Middle frontal gyrus (tissue), 1 donor: ENCODE data around the gene ACKR2.
A peak's percentile ranks its signal among the peaks of the same experiment; 100 is the strongest.

Experiments
- DNase-seq: peaks from one replicate; pipeline ENCODE4 v3.0.0-alpha.2; 2015; ENCODE audit warnings: low spot score; ENCODE audit errors: extremely low spot score

Gene ACKR2, protein sequence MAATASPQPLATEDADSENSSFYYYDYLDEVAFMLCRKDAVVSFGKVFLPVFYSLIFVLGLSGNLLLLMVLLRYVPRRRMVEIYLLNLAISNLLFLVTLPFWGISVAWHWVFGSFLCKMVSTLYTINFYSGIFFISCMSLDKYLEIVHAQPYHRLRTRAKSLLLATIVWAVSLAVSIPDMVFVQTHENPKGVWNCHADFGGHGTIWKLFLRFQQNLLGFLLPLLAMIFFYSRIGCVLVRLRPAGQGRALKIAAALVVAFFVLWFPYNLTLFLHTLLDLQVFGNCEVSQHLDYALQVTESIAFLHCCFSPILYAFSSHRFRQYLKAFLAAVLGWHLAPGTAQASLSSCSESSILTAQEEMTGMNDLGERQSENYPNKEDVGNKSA

DNA sequence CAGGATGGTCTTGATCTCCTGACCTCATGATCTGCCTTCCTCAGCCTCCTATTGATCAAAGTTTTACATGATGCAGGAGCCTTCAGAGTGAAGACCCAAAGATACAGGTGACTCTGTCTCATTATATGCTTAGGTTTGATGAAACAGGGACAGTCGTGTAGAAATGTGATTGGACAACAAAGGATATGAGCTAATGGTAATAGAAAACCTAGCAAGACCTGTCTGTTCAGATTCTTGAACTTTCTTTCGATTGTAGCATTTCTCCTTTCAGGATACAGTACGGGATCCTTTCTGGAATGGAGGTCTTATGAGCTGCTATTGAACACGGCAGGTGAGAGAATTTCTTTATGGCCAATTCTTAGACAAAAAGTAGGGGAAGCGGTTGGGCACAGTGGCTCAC lies at the start of gene ACKR2:
TSS of gene ACKR2 (plus strand) at position 244 of the 400 bp plus-strand sequence. CDS start 55,058 bp downstream, outside the sequence.
- no peak for DNase-seq

DNA sequence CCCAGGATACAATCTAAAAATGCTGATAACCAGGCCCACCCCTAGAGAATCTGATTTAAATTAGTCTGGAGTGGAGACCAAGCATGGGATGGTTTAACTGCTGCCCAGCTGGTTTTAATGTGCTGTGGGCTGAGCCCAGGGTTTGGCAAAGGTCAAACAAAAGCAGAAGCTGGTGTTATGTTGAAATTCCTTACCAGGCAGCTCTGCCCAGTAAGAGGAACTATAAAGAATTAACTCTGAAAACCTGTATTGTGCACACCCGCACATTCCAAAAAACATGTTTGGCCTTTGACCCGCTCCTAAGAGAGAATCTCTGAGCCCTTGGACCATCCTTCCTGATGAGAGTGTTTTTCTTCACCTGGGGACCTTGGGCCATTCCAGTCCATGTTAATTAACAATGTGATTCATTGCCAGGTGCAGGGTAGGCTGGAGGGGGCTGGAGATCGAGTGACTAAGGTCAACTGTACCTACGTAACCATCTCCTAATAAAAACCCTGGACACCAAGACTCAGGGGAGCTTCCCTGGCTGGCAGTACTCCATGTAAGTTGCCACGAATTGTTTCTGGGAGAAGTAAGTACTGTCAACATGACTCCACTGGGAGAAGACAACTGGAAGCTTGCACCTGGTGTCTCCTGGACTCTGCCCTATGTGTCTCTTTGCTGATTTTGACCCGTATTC lies 47.1 kb upstream of the ACKR2 start:
- DNase-seq = no peak

DNA sequence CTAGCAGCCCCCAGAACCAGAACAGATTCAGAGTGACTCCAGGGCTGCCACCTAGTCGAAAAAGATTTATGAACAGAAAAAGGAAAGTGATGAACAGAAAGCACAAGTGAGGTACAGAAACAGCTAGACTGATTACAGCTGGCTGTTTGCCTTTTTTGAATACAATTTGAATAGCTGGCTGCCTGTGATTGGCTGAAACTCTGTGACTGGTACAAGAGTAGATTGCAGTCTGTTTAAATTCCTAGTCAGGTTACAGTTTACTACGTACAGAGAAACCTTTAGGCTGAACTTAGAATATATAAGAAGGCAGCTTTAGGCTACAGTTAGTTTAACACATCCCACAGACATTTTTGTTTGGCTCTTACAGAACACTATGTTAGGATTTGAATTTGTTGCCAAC lies 46.2 kb upstream of the ACKR2 start:
- peak; percentile 22 for DNase-seq

DNA sequence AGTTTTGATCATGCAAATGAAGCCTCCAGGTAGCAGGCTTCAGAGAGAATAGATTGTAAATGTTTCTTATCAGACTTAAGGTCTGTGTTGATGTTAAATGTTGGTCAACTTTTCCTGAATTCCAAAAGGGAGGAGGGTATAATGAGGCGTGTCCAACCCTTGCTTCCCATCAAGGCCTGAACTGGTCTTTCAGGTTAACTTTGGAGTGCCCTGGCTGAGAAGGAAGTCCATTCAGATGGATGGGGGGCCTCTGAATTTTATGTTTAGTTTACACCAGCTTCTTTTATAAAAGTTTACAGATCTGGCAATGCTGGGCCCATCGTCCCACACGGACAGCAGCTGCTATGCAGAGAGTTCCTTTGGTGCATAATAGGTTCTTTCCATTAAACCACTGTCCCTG lies 45.1 kb upstream of the ACKR2 start:
- DNase-seq = no peak

DNA sequence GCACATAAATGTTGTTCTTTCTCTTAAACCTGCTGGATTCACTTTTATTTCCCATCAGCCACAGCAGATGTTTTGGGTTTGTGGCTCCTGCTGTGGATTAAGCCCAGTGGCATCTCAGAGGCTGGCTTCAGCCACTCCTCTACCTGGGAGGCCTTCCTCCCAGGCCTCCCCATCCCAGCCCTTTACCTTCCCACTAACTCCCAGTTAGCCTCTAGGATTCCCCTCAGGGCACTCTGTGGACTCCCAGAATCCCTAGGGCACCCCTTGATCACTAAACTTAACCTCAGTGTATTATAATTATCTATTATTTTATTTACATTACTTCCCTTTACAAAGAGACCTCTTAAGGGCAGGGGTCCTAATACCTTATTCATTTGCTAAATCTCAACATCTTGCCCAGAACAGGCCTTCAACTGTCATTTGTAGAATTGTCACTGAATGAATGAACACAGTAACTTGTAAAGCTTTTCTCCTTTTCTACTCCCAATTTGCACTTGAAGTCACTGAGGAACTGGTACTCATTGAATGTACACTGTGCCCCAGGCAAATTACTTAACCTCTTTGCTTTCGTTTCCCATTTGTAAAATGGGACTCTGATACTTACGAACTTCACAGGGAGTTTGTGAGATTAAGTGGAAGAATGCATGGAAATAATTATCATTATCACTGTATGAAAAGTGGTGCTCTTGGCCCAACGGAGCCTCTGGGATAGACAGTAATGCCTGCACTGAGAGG lies 44.5 kb upstream of the ACKR2 start:
- DNase-seq = no peak

DNA sequence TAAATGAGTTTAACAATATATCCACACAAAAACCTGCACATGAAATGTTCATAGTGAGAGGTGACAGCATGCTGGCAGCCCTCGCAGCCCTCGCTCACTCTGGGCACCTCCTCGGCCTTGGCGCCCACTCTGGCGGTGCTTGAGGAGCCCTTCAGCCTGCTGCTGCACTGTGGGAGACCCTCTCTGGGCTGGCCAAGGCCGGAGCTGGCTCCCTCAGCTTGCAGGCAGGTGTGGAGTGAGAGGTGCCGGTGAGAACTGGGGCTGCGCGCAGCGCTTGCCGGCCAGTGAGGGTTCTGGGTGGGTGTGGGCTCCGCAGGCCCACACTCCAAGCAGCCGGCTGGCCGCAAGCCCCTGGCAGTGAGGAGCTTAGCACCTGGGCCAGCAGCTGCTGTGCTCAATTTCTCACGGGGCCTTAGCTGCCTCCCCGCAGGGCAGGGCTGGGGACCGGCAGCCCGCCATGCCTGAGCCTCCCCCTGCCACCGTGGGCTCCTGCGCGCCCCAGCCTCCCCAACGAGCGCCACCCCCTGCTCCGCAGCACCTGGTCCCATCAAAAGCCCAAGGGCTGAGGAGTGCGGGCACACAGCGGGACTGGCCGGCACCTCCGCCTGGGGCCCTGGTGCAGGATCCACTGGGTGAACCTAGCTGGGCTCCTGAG lies 39.6 kb upstream of the ACKR2 start:
- DNase-seq = no peak

DNA sequence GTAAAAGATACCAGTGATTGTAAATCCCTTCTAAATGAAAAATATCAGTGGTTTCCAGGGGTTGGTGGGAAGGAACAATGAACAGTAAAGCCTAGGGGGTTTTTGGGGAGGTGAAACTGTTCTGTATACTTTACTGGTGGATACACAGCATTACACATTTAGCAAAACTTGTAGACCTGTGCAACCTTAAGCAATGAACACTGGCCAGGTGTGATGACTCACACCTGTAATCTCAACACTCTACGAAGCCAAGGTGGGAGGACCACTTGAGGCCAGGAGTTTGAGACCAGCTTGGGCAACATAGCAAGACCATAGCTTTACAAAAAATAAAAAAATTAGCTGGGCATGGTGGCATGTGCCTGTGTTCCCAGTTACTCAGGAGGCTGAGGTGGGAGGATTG lies 38.0 kb upstream of the ACKR2 start:
- no peak for DNase-seq

DNA sequence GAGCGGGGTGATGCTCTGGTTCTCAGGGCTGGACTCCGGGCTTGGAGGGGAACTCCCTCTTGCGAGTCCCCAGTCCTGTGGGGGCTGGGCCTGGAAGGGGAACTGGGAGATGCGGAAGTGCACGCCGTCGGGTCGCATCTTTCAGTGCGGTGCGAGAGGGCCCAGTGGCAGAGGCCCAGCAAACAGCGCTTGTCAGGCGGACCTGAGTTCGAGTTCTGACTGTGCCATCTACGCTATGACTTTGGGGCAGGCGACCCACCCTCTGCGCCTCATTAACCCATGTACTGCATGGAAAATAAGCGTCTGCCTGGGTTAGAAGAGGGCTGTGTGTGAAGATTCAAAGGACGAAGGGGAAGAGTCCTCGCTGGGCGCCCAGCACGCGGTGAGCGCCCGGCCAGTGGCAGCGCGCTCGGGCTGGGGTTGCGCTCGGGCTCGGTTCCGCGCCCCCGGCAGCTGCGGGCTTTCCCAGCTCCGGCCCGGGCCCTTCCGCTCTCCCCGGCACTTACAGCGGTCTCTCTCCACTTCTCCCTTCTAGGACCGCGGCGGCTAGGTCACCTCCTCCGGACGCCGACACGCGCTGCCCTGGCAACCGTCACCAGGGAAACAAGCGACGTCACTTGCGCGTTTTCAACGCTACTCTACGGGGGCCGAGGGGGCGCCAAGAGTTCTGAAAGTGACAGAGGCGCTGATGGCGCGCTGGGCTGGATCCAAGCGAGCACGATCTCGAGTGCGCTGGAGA lies 36.4 kb upstream of the ACKR2 start, which contains the start of gene CCDC13:
TSS of gene CCDC13 (minus strand) at position 584 of the 739 bp plus-strand sequence. CDS start 14,908 bp downstream, outside the sequence.
- DNase-seq = peak; percentile 85

DNA sequence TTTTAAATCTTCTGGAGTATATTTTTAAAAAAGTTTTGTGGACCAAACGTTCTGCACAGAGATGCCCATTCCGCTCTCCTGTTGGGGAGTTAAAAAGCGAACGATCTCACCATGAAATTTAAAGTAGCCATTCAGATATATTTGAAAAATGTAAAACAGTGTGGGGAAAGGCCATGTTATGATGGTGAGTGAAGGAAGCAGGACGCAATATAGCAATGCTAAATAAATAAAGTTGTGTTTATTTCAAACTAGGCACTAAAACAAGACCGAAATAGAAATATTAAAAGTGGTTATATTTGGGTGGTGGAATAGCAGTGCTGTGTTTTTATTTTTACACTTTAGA lies 35.9 kb upstream of the ACKR2 start:
- no peak for DNase-seq

DNA sequence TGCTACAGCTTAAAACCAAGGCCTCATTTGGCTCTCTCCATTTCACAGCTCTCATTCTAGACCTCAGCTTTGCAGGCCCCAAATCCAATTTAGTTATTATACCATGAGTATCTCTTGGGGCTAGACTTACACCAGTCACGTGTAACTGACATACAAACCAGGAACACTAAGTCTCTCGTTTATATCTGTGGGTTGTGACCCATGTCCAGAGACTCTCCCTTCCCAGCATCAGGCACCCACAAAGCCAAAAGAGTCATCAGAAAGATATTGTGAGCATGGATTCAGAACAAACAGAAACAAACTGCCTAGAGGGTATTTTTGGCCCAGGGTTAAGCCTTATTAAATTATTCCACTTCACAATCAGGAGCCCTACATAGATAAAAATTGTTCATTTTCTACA lies 30.6 kb upstream of the ACKR2 start:
- DNase-seq = no peak

DNA sequence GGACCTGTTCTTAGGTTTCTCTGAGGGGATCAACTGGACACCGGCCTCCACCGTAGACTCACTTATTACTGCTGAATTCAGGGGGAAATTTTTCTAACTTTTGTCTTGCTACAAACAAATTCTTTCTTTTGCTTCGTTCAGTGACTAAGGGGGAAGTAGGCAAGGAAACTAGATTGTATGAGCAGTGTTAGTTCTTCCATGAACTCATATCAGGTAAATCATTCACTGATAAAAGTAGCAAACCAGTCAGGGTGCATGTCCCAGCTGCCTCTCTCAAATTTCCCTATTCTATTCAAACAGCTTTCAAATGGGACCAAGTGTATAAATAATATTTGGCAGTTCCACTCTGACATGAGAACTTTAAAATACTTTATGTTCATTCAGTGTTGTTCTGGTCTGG lies 28.8 kb upstream of the ACKR2 start:
- DNase-seq = no peak

DNA sequence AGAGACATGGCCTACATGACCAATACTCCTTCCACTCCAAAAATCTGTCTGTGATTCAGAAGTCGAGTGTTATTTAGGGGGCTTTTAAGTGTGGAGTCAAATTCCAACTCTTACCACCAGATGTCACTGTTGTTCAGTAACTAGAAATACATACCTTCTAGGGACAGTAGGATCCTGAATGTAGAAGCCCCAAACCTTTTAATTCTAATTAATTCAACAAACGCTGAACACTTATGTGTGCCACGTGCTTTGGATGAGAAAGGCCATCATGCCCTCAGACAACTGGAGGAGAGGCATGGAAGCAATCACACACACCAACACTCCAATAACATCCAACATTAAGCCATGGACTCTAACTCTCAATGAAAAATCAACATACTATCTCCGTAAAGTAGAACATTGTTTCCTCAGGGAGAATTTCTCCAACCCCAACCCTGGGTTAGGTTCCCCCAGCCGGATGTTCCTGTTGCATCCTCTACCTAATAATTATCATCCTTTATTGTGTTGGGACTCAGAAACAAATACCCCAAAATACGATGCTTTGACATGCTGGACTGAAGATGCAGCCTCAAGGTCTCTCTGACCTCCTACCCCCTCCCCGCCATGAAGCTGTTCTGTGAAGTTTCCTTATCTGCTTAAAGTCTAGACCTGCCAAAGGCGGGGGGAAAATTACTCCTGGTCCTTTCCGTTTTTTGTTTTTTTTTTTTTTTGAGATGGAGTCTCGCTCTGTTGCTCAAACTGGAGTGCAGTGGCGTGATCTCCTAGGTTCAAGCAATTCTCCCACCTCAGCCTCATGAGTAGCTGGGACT lies 28.1 kb upstream of the ACKR2 start:
- DNase-seq = peak; percentile 43

DNA sequence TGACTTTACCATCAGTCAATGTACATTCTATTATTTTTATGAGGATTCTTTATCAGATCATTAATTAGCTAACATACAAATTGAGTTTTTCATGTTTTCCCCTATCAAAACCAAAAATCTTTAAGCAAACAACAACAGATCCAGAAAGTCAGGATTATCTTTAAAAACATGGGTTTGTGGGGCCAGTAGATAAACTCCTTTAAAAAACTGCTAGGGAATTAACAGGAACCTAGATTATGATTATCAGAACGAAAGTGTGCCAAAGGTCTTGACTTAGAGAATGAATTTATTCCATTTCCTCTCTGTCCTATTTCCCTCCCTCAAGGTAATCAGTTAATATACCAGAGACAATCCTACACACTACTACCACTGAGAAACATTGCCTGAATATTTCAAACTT lies 23.0 kb upstream of the ACKR2 start:
- no peak for DNase-seq

DNA sequence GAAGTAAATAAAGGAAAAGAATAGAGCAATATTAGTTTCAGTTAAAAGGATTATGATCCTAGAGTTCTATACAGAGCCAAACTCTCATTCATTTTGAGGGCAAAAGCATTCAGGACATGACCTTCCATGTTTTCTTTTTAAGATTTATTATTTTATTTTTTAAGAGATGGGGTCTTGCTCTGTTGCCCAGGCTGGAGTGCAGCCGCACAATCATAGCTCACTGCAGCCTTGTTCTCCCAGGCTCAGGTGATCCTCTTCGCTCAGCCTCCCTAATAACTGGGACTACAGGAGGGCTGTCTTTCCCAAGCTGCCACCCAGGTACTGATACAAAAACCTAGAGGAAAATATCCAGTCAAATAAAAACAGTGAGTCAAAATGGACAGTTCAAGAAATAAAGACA lies 22.6 kb upstream of the ACKR2 start:
- DNase-seq = no peak

DNA sequence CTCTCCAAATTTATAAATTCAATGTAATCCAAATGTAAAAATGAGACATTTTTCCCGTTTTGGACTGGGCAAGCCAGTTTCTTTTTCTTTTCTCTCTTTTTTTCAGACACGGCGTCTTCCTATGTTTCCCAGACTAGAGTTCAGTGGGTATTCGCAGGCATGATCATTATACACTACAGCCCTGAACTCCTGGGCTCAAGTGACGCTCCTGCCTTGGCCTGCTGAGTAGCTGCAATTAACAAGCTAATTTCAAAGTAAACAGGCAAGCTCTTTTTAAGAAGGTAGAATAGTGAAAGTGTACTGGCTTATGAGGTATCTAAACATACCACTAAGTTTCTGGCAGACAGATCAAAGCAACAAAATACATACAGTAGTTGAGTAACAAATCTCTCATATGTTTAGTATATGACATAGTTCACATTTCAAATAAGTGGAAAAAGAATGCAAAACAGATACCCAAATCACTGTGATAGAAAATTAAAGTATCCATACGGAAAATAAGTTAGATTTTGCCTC lies 18.5 kb upstream of the ACKR2 start:
- no peak for DNase-seq

DNA sequence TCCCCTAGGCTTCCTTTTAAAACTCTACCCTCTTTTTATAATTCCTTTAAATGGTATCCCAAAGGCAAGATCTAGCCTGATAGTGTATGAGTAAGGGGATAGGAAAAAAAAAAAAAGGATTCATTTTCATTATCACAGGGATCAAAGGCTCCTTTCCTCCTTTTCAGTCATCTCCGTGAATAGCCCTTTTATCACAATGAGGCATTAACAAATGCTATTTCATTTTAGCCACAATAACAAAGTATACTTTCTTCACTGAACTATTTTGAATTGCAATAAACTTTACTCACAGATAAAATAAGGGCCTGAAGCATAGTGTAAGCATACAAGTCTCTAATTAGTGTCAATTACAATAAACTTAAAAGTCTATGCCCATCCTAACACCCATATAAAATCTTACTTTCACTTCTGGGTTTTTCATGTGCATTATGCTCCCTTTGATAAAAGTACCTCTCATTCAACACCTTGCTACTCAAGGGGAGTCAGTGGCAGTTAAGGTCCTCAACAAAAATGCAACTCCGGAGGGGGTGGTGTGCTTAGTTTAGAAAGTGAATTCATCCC lies 13.5 kb upstream of the ACKR2 start:
- DNase-seq = no peak

DNA sequence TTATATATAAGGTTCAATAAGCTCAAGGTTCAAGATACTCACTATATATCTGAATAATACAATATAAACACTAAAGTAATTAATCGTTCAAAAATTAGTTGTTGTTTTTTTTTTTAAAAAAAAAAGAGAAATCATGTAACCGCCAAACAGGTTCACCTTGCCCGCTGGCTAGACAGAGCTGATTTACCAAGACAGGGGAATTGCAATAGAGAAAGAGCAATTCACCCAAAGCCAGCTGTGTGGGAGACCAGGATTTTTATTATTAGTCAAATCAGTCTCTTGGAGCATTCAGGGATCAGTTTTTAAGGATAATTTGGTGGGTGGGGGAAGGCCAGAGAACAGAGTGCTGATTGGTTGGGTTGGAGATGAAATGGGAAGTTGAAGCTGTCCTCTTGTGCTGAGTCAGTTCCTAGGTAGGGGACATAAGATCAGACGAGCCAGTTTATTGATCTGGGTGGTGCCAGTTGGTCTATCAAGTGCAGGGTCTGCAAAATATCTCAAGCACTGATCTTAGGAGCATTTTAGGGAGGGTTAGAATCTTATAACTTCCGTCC lies 12.8 kb upstream of the ACKR2 start:
- no peak for DNase-seq

DNA sequence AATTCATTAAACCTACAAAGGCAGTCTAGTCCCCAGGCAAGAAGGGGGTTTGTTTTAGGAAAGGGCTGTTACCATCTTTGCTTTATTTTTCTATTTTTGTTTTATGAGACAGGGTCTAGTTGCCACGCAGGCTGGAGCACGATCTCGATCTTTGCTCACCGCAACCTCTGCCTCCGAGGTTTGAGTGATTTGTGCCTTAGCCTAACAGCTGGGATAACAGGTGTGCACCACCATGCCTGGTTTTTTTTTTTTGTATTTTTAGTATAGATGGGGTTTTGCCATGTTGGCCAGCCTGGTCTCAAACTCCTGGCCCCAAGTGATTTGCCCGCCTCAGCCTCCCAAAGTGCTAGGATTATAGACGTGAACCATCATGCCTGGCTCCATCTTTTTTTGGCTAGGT lies 9.9 kb upstream of the ACKR2 start:
- no peak for DNase-seq

DNA sequence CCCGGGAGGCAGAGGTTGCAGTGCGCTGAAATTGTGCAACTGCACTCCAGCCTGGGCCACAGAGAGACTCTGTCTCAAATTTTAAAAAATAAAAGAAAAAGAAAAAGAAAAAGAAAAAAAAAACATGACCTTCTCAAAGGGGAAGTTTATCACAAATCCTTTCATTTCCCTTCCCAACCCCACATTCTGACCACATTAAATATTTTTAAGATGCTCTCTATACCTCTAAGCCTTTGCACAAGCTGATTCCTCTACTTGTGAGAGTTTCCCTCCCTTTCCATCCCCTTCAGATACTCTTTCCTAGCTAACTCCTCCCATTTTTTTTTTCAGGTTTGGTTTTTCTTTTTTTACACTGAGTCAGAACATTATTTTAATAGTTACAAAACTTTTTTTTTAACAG lies 9.0 kb upstream of the ACKR2 start:
- no peak for DNase-seq
